HT1080 (cell line): ENCODE measurements around the gene CAMKK1. TPM values are rescaled to one million over a fixed set of nuclear protein-coding genes. Genes with fewer than 3 reads are reported as not detected.

Experiments
- DNase-seq: peaks from one replicate; pipeline ENCODE4 v3.0.0-alpha.2; 2015; ENCODE audit warnings: low read depth
- total RNA-seq: library from RNA; depleted of rRNA; stranded (reverse); fragments of >200 nt; shearing (Covaris generic); gene quantifications from 2 replicates; pipeline ENCODE4 v1.2.3, GENCODE V29; 2014; rRNA removed

Gene CAMKK1
- total RNA-seq, 1 experiment from 2014 or later = 11.8 TPM

- no peak for DNase-seq
Measured at GRCh38 chr17:3815122-3815521, 77.7 kb downstream of the CAMKK1 start.

GRCh38 chr17:3814361-3814760 is 78.5 kb downstream of the CAMKK1 start:
- no peak for DNase-seq

- no peak for DNase-seq
Measured at GRCh38 chr17:3813171-3813570, 79.7 kb downstream of the CAMKK1 start.

GRCh38 chr17:3812771-3813170 is 80.1 kb downstream of the CAMKK1 start:
- DNase-seq = no peak

GRCh38 chr17:3812284-3812683 is 80.6 kb downstream of the CAMKK1 start:
- no peak for DNase-seq

Other genes with a start within 250 kb of the CAMKK1 start
- 245 and 272 TPM in 2 replicates for gene TAX1BP3, start 224.5 kb downstream of the CAMKK1 start, total RNA-seq
- gene EMC6, start 224.2 kb downstream of the CAMKK1 start, total RNA-seq = 36.8 and 69.7 TPM in 2 replicates
- gene P2RX5, start 196.9 kb downstream of the CAMKK1 start, total RNA-seq = 11.7 and 15.9 TPM in 2 replicates
- gene HASPIN, start 169.2 kb downstream of the CAMKK1 start, total RNA-seq = 27.9 and 28.1 TPM in 2 replicates
- gene ITGAE, start 91.9 kb downstream of the CAMKK1 start, total RNA-seq = 26.9 and 34.0 TPM in 2 replicates
- gene NCBP3, start 46.8 kb downstream of the CAMKK1 start, total RNA-seq = 20.5 and 23.6 TPM in 2 replicates
- not detected in 2 replicates for gene P2RX1, start 23.4 kb upstream of the CAMKK1 start, total RNA-seq
- 0.03 TPM in 1 of 2 replicates, not detected in the other for gene ATP2A3, start 71.4 kb upstream of the CAMKK1 start, total RNA-seq
- 22.5 and 27.3 TPM in 2 replicates for gene ZZEF1, start 250.0 kb upstream of the CAMKK1 start, total RNA-seq